HCT116 (cell line): ENCODE measurements around the gene KIR3DL3. TPM values are rescaled to one million over a fixed set of nuclear protein-coding genes. Genes with fewer than 3 reads are reported as not detected.

Experiments used
- ATAC-seq: fragments of 200-7000 bp; cut with Tn5 transposase; 2 replicates; pipeline ENCODE4 v1.9.1; 2020; ENCODE audit warnings: mild to moderate bottlenecking, moderate library complexity
- BruUV-seq: library from RNA; stranded (reverse); fragments of 400-500 nt; replicated peaks from 2 replicates; lab custom pipeline; 2021; lab: Mats Ljungman, UMichigan
- CTCF ChIA-PET: fragments of 300-600 bp; sonication (Branson Sonifier 250); formaldehyde crosslinking; loops from one replicate; lab custom pipeline; 2021; ENCODE audit warnings: antibody characterized with exemption; lab: Charles Lee
- POLR2A ChIA-PET: fragments of 300-600, 350-600 bp; sonication (Branson Sonifier 250); formaldehyde crosslinking; loops from one replicate; lab custom pipeline; 2021; ENCODE audit warnings: antibody characterized with exemption; lab: Charles Lee
- RAD21 ChIA-PET, 2 experiments: fragments of 300-600 bp; sonication (Branson Sonifier 250); formaldehyde crosslinking; loops; one replicate each; lab custom pipeline; 2023; ENCODE audit warnings: low total read pairs in 2 of 2; ENCODE audit not compliant: uncharacterized antibody in 2 of 2, unreplicated experiment in 2 of 2, low non-redundant PET in 1 of 2; lab: Charles Lee
- DNase-seq: peaks from one replicate; pipeline ENCODE4 v3.0.0-alpha.2; 2010; ENCODE audit warnings: low read depth, low spot score
- H2AFZ ChIP-seq: fragments of 200-600 bp; shearing (Covaris generic), sonication (generic); 2 replicates; pipeline ENCODE4 v1.6.1; 2017; ENCODE audit warnings: low read depth, mixed run types, mixed read lengths, antibody characterized with exemption, low read length; ENCODE audit not compliant: poor library complexity, severe bottlenecking
- H3K27ac ChIP-seq: 2 replicates; pipeline ENCODE4 v1.5.1; 2012; ENCODE audit warnings: low read depth, low read length
- H3K27me3 ChIP-seq: fragments of 200-600 bp; sonication (generic); 2 replicates; pipeline ENCODE4 v1.6.1; 2016; ENCODE audit warnings: mixed run types, low read length, mixed read lengths; ENCODE audit not compliant: insufficient read depth
- H3K36me3 ChIP-seq, 2 experiments: fragments of 200-500 bp in 1 of 2; fragments of 200-600 bp in 1 of 2; sonication (Bioruptor generic) in 1 of 2; sonication (generic) in 1 of 2; 2 replicates each; pipeline versions ENCODE4 v1.5.1 to v1.6.1; 2014 to 2016; ENCODE audit warnings: low read length in 2 of 2, inconsistent platforms in 1 of 2, mixed read lengths in 1 of 2, mixed run types in 1 of 2; ENCODE audit not compliant: insufficient read depth in 2 of 2, control insufficient read depth in 1 of 2
- H3K4me1 ChIP-seq, 2 experiments: fragments of 200-600 bp in 1 of 2; sonication (generic) in 1 of 2; 2 replicates each; pipeline versions ENCODE4 v1.5.1 to v1.6.1; 2012 to 2017; ENCODE audit warnings: low read length in 2 of 2, inconsistent platforms in 1 of 2, mild to moderate bottlenecking in 1 of 2, mixed read lengths in 1 of 2, mixed run types in 1 of 2, moderate library complexity in 1 of 2; ENCODE audit not compliant: insufficient read depth in 2 of 2, control insufficient read depth in 1 of 2
- H3K4me2 ChIP-seq: fragments of 200-600 bp; sonication (generic); 2 replicates; pipeline ENCODE4 v1.6.1; 2017; ENCODE audit warnings: mixed run types, low read length, mixed read lengths
- H3K4me3 ChIP-seq, 2 experiments: fragments of 200-600 bp in 1 of 2; sonication (generic) in 1 of 2; replicated peaks in 1 of 2; 2 replicates each; pipeline ENCODE4 v1.5.1; 2011 to 2016; ENCODE audit warnings: low read length in 2 of 2, control low read depth in 1 of 2, low read depth in 1 of 2, mild to moderate bottlenecking in 1 of 2, mixed read lengths in 1 of 2, mixed run types in 1 of 2
- H3K79me2 ChIP-seq: fragments of 200-600 bp; sonication (generic); 2 replicates; pipeline ENCODE4 v1.6.1; 2017; ENCODE audit warnings: mild to moderate bottlenecking, mixed run types, low read length, moderate library complexity, mixed read lengths; ENCODE audit not compliant: insufficient read depth
- H3K9ac ChIP-seq: fragments of 200-600 bp; sonication (generic); 2 replicates; pipeline ENCODE4 v1.6.1; 2016; ENCODE audit warnings: low read length, mixed read lengths
- H3K9me2 ChIP-seq: fragments of 200-600 bp; sonication (generic), shearing (Covaris generic); 2 replicates; pipeline ENCODE4 v1.6.1; 2017; ENCODE audit warnings: mixed run types, mild to moderate bottlenecking, moderate library complexity; ENCODE audit not compliant: insufficient read depth
- H3K9me3 ChIP-seq, 2 experiments: fragments of 200-500 bp in 1 of 2; fragments of 200-600 bp in 1 of 2; sonication (Bioruptor generic) in 1 of 2; sonication (generic) in 1 of 2; 2 replicates each; pipeline ENCODE4 v1.6.1; 2014 to 2017; ENCODE audit warnings: low read length in 2 of 2, mixed read lengths in 2 of 2, inconsistent platforms in 1 of 2, low read depth in 1 of 2, mild to moderate bottlenecking in 1 of 2, mixed run types in 1 of 2, moderate library complexity in 1 of 2; ENCODE audit not compliant: control insufficient read depth in 1 of 2, insufficient read depth in 1 of 2
- H4K20me1 ChIP-seq: fragments of 200-600 bp; sonication (generic), shearing (Covaris generic); 2 replicates; pipeline ENCODE4 v1.6.1; 2017; ENCODE audit warnings: mixed run types, mild to moderate bottlenecking, moderate library complexity; ENCODE audit not compliant: insufficient read depth
- ATF3 ChIP-seq: IDR thresholded peaks from 2 replicates; pipeline ENCODE4 v1.6.1; 2012
- CEBPB ChIP-seq: IDR thresholded peaks from 2 replicates; pipeline ENCODE4 v1.6.1; 2012; ENCODE audit warnings: low read depth
- CTCF ChIP-seq, 3 experiments: fragments of 200-600 bp in 1 of 3; sonication (generic) in 1 of 3; IDR thresholded peaks in 2 of 3; conservative IDR thresholded peaks in 1 of 3; 2 replicates each; pipeline ENCODE4 v1.5.1; 2012 to 2017; ENCODE audit warnings: low read depth in 2 of 3, low read length in 2 of 3, antibody characterized with exemption in 1 of 3, borderline replicate concordance in 1 of 3, control low read depth in 1 of 3, mild to moderate bottlenecking in 1 of 3, mixed read lengths in 1 of 3, mixed run types in 1 of 3, moderate library complexity in 1 of 3; ENCODE audit not compliant: insufficient read depth in 1 of 3
- EGR1 ChIP-seq: IDR thresholded peaks from 2 replicates; pipeline ENCODE4 v1.6.1; 2012; ENCODE audit warnings: low read depth
- ELF1 ChIP-seq: IDR thresholded peaks from 2 replicates; pipeline ENCODE4 v1.6.1; 2012; ENCODE audit warnings: low read depth, borderline replicate concordance
- EZH2 ChIP-seq: fragments of 200-600 bp; sonication (generic); IDR thresholded peaks from 2 replicates; pipeline ENCODE4 v1.6.1; 2017; ENCODE audit warnings: antibody characterized with exemption, mixed run types
- FOSL1 ChIP-seq: IDR thresholded peaks from 2 replicates; pipeline ENCODE4 v1.6.1; 2012; ENCODE audit warnings: low read depth
- JUND ChIP-seq: IDR thresholded peaks from 2 replicates; pipeline ENCODE4 v1.6.1; 2012
- MAX ChIP-seq: IDR thresholded peaks from 2 replicates; pipeline ENCODE4 v1.6.1; 2012
- POLR2A ChIP-seq: IDR thresholded peaks from 2 replicates; pipeline ENCODE4 v1.7.0; 2011; ENCODE audit warnings: borderline replicate concordance; ENCODE audit not compliant: insufficient read depth, insufficient read length; ENCODE audit errors: extremely low read depth
- POLR2AphosphoS5 ChIP-seq: IDR thresholded peaks from 2 replicates; pipeline ENCODE4 v1.6.1; 2011; ENCODE audit warnings: mild to moderate bottlenecking, low read depth, low read length, moderate library complexity
- RAD21 ChIP-seq: IDR thresholded peaks from 2 replicates; pipeline ENCODE4 v1.6.1; 2012; ENCODE audit warnings: low read depth, mild to moderate bottlenecking
- REST ChIP-seq: IDR thresholded peaks from 2 replicates; pipeline ENCODE4 v1.6.1; 2012; ENCODE audit warnings: low read depth
- SIN3A ChIP-seq: IDR thresholded peaks from 2 replicates; pipeline ENCODE4 v1.6.1; 2012; ENCODE audit warnings: low read depth
- SP1 ChIP-seq: IDR thresholded peaks from 2 replicates; pipeline ENCODE4 v1.6.1; 2012; ENCODE audit warnings: low read depth
- SRF ChIP-seq: IDR thresholded peaks from 2 replicates; pipeline ENCODE4 v1.6.1; 2012; ENCODE audit warnings: low read depth
- TCF7L2 ChIP-seq: IDR thresholded peaks from 2 replicates; pipeline ENCODE4 v1.7.0; 2011; ENCODE audit warnings: borderline replicate concordance, inconsistent platforms; ENCODE audit not compliant: insufficient read depth, insufficient read length; ENCODE audit errors: extremely low read depth
- YY1 ChIP-seq: IDR thresholded peaks from 2 replicates; pipeline ENCODE4 v1.6.1; 2011; ENCODE audit warnings: low read length, low read depth, moderate library complexity, mild to moderate bottlenecking; ENCODE audit not compliant: insufficient replicate concordance; ENCODE audit errors: extremely low read depth
- ZBTB33 ChIP-seq: IDR thresholded peaks from 2 replicates; pipeline ENCODE4 v1.6.1; 2011; ENCODE audit warnings: mild to moderate bottlenecking, low read length, moderate library complexity; ENCODE audit not compliant: insufficient replicate concordance; ENCODE audit errors: extremely low read depth
- ZFX ChIP-seq: fragments of 450-650 bp; IDR thresholded peaks from 2 replicates; pipeline ENCODE4 v1.6.1; 2017
- intact Hi-C: fragments of 100-400 bp; cut with micrococcal nuclease; formaldehyde crosslinking; loops from 2 replicates; pipeline ENCODE4 v1.10.0; 2022
- total RNA-seq: library from RNA; stranded (reverse); gene quantifications from one replicate; pipeline ENCODE4 v1.2.1, GENCODE V29; 2021; ENCODE audit not compliant: unreplicated experiment

KIR3DL3 gene
- total RNA-seq, 1 experiment from 2014 or later: not detected

- Histone ChIP-seq H3K4me1 (no peaks in the 10 kb centered on the region), H3K4me2 (no peak overlapping the region), H2AFZ (no peak overlapping the region), H3K36me3 (no peaks in the 10 kb centered on the region), H3K9ac (no peak overlapping the region), H3K9me2 (no peaks in the 10 kb centered on the region), H3K27ac (no peak overlapping the region), H4K20me1 (no peaks in the 10 kb centered on the region), H3K9me3 (no peaks in the 10 kb centered on the region), H3K27me3 (peaks cover 16% of the 10 kb centered on the region), H3K4me3 (no peak overlapping the region), H3K79me2 (no peaks in the 10 kb centered on the region)
- no peak for DNase-seq
- intact Hi-C loops: no loop called here
- ChIA-PET CTCF (interaction anchor here (2.9 kb wide), 1 partner anchor 9 kb away, joined by 20 read pairs; no protein-coding TSS in a partner anchor), RAD21 (no interaction called here), POLR2A (no interaction called here)
- TF ChIP-seq SIN3A (no peak), ZFX (no peak), POLR2AphosphoS5 (no peak), CEBPB (no peak), JUND (no peak), RAD21 (no peak), SP1 (no peak), SRF (no peak), POLR2A (no peak), YY1 (no peak), ATF3 (no peak), EGR1 (no peak), FOSL1 (no peak), ZBTB33 (no peak), REST (no peak), TCF7L2 (no peak), ELF1 (no peak), CTCF (IDR thresholded peaks at IDR 0.05 in 2 of 3, conservative IDR thresholded peaks at IDR 0.05 in 1 of 3; ENCODE audit: borderline replicate concordance in 1 of 3, insufficient read depth in 1 of 3, low read depth in 2 of 3, low read length in 2 of 3) (no peak), MAX (no peak), EZH2 (no peak)
- no peak for ATAC-seq
- BruUV-seq: no TSS peak
Measured at GRCh38 chr19:54682306-54682856, 41.9 kb upstream of the KIR3DL3 start.
